ENCODE data around the gene REEP1. TPM values are rescaled to one million over a fixed set of nuclear protein-coding genes. Genes with fewer than 3 reads are reported as not detected.
"Not testable (repeated sequence)": the region's sequence is repeated elsewhere in the genome, so short reads cannot be mapped to it uniquely, and the experiment has no call there.

The REEP1 gene
- total and polyA plus RNA-seq, 2 of the 8 experiments (the other 6 are each of a cell fraction or from before 2014, with no cell fraction given) = 0.74 to 1.5 TPM

- not testable (repeated sequence) for H3K9ac ChIP-seq (replicated peaks in 1 of 4; ENCODE audit: extremely low read depth in 1 of 4, low read depth in 3 of 4, low read length in 3 of 4); H4K8ac ChIP-seq (ENCODE audit: extremely low read depth, insufficient read depth, low read length); H3K56ac ChIP-seq (replicated peaks; ENCODE audit: insufficient read length, low read depth, low read length); DNase-seq (ENCODE audit: low read depth in 1 of 2, low spot score in 2 of 2); H2BK12ac ChIP-seq (ENCODE audit: low read depth, low read length); H2BK120ac ChIP-seq (replicated peaks; ENCODE audit: low read depth, low read length); H3K23me2 ChIP-seq (ENCODE audit: low read depth, low read length); H3K4ac ChIP-seq (replicated peaks; ENCODE audit: insufficient read length, low read depth, low read length); H4K5ac ChIP-seq (ENCODE audit: insufficient read length, low read depth, low read length); H3K4me1 ChIP-seq (replicated peaks in 1 of 4; ENCODE audit: control insufficient read depth in 3 of 4, insufficient read depth in 4 of 4, low read length in 3 of 4); H3K27me3 ChIP-seq (replicated peaks in 1 of 4; ENCODE audit: control insufficient read depth in 3 of 4, extremely low read depth in 1 of 4, insufficient read depth in 3 of 4, low read length in 3 of 4); H2AK5ac ChIP-seq (ENCODE audit: low read depth, low read length); H4K20me1 ChIP-seq (replicated peaks in 1 of 2; ENCODE audit: control insufficient read depth in 1 of 2, insufficient read depth in 2 of 2, low read length in 2 of 2); H3K36me3 ChIP-seq (ENCODE audit: control insufficient read depth in 2 of 4, insufficient read depth in 4 of 4, low read length in 3 of 4); H3K9me3 ChIP-seq (ENCODE audit: insufficient read depth in 2 of 2, low read depth in 1 of 2, low read length in 1 of 2); H2BK15ac ChIP-seq (ENCODE audit: low read length); H3K18ac ChIP-seq (ENCODE audit: extremely low read depth, low read length); H3K14ac ChIP-seq (ENCODE audit: insufficient read length); H3K23ac ChIP-seq (ENCODE audit: insufficient read length); H3K79me1 ChIP-seq (ENCODE audit: low read depth, low read length); FAIRE-seq; H2BK5ac ChIP-seq (ENCODE audit: low read depth, low read length); H2BK20ac ChIP-seq (ENCODE audit: low read length); H3K27ac ChIP-seq (ENCODE audit: low read depth, low read length); H2AFZ ChIP-seq (ENCODE audit: low read length); H4K91ac ChIP-seq (replicated peaks; ENCODE audit: insufficient read length, low read length)
- Histone ChIP-seq H3K4me2 (ENCODE audit: insufficient read depth in 1 of 2, low read depth in 2 of 2, low read length in 2 of 2) (peak overlapping the region; percentile 46 to 64; a peak in 2 of 4 replicates), H3K4me3 (ENCODE audit: extremely low read depth in 1 of 4, insufficient read depth in 2 of 4, low read depth in 3 of 4, low read length in 4 of 4) (peak overlapping the region; percentile 5 to 96 (median 83); a peak in 3 of 8 replicates), H3K79me2 (ENCODE audit: control insufficient read depth in 1 of 2, insufficient read depth in 2 of 2, low read length in 2 of 2) (peaks cover 0 to 43% of the 10 kb centered on the region in 2 experiments)
- CTCF ChIA-PET (ENCODE audit: partially characterized antibody) = interaction anchor here (0.5 to 2.0 kb wide), 6 partner anchors 14 to 172 kb away, joined by 3 to 13 read pairs (median 6); no protein-coding TSS in a partner anchor
- WGBS, 2 experiments (ENCODE audit: extremely low coverage in 1 of 2, insufficient coverage in 1 of 2, insufficient read length in 1 of 2, insufficient replicate concordance in 2 of 2, low coverage in 1 of 2, low lambda C conversion rate in 2 of 2, missing lambda C conversion rate in 1 of 2) = 91% methylated on average over 10 of the region's 11 CpGs; no CpG with 5 or more reads in 1 of the 2 experiments
- POLR2A ChIA-PET (ENCODE audit: partially characterized antibody) = interaction anchor here (1.0 to 1.2 kb wide), 3 partner anchors 14 to 108 kb away, joined by 3 read pairs; no protein-coding TSS in a partner anchor
Observed at GRCh38 chr2:86200564-86200963, 136.9 kb downstream of the REEP1 start.

All from H1 (cell line).